GM18951 (cell line): Measurements from ENCODE around the gene NTNG1.

Experiments used
- POLR2A ChIP-seq: IDR thresholded peaks from 4 replicates; pipeline ENCODE4 v1.6.1; 2011; ENCODE audit warnings: mild to moderate bottlenecking; ENCODE audit not compliant: insufficient read length, insufficient read depth; ENCODE audit errors: extremely low read depth
- in situ Hi-C: fragments of 300-500 bp; cut with MboI; formaldehyde crosslinking; loops from one replicate; pipeline ENCODE4 v1.12.0; 2022; ENCODE audit warnings: low sequenced_read_pairs, mixed read lengths, inconsistent platforms; ENCODE audit not compliant: unreplicated experiment

Gene NTNG1

DNA sequence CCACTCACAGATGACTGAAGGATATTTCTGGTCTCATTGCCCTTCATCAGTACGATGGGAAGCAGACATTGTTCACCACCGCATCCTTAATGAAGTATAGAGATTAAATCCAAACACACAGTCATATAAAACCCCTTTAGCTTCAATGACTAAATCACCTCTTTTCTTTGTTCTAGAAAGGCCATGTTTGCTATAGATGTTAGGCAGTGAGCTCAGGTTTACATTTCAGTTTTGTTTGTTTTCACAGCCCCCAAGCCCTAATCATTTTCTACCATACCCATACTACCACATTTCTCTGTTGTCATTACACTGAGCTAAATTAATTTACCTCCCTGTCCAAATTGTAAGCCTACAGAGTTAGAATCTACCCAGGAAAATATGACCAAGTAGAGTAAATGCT lies 385.1 kb downstream of the NTNG1 start:
- in situ Hi-C loops = loop anchor here (25.0 kb wide), 1 partner anchor 339 kb away; no protein-coding TSS in a partner anchor
- no peak for TF ChIP-seq POLR2A

DNA sequence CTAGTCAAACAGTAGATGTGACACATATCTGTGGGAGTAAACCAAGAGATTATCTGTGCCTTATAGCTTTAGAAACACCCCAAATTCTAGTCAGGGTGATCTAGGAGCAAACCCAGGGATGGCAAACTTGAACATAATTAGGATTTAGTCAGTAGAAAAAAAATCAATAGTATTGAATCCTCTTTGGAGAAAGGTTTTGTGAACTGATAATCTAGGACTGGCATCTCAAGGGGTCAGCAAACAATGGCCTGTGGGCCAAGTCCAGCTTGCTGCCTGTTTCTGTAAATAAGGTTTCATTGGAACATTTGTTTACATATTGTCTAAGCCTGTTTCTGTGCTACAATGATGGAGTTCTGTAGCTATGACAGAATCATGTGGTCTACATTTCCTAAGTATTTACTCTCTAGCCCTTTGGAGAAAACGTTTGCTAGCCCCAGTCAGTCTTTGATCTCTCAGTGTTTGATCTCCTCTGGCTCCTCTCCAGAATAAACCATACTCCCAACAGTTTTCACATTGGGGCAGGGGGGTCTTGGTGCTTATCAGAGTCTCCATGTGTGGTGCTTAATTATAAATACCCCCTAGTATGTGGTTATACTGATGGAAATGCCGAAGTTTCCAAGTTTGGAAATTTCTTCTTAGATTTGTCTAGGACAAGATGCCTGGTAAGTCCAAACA lies 385.8 kb downstream of the NTNG1 start:
- in situ Hi-C loops = loop anchor here (25.0 kb wide), 1 partner anchor 339 kb away; no protein-coding TSS in a partner anchor
- no peak for TF ChIP-seq POLR2A

DNA sequence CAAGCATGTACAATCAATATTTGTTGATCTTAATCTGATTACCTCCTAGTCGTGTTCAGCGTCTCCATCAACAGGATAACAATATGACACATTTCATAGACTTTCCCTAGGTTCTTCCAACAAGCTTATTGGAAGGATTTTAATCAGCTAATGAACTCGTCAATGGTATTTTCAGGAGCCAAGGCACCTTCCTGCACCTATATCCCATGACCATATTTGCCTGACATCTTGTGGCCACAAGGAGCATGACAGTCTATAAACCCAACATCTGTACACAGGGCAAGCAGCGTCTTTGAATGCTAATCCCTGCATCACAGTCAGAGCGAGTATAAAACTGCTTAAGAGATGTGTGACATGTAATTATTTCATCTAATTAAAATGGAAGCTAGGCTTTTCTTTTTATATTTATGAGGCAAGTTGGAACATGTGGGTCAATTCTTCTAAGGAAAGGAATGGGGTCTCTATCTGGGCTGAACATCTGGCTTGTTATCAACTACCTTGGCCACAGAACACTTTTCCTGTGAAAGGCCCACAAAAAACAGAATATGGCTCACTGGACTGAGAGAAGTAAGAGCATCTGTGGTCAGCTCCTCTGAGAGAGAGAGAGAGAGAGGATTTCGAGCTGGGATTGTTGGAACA lies 388.8 kb downstream of the NTNG1 start:
- in situ Hi-C loops = loop anchor here (25.0 kb wide), 1 partner anchor 342 kb away; no protein-coding TSS in a partner anchor
- no peak for TF ChIP-seq POLR2A

DNA sequence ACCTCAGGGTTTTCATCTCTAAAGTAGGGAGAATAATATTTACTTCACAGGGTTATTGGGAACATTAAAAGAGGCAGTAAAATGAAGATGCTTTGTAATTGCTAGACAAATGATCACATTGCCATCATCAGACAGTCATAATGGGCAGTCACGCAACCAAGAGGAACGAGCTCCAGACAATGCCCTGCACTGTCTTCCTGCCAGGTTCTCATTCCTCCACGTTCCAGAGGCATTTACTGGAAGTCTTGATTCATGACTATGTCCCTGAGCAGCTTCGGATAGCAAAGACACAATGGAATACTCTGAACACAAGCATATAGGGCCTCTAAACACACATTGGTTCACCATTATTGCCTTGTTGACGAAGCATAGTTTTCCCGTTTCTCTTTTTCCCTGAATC lies 389.7 kb downstream of the NTNG1 start:
- no peak for TF ChIP-seq POLR2A
- in situ Hi-C loops = loop anchor here (25.0 kb wide), 1 partner anchor 343 kb away; no protein-coding TSS in a partner anchor

DNA sequence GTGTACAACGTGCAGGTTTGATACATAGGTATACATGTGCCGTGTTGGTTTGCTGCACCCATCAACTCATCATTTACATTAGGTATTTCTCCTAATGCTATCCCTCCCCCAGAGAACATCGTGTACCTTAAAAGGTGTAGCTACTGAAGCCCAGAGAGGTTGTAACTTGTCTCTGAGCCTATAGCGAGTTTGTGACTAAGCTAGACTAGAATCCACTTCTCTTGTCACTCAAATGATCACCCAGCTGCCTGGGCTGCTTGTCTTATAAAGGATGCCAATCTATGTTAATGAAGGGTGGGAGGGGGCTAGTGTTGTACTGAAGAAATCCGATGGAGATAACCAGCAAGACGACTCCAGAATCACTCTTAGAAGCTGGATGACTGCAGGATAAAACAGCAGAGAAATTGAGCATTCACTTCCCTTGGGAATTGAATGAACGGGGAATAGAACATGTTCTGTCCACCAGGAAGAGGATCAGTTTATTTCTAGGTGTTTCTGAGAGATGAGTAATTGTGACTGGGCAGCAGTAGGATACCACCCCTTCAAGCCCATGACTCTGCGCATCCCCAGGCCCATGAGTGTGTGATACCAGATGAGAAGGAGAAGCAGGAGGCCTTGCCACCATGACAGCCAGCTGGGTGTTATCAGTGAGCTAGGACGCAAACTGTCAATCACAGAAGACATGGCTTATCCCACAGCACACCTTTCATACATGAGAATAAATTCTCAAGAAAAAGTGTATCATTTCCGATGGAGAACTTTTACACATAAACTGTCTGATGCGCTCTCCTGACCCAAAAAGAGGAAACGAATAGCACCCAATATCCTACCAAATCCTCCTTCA lies 390.4 kb downstream of the NTNG1 start:
- in situ Hi-C loops = loop anchor here (25.0 kb wide), 1 partner anchor 344 kb away; no protein-coding TSS in a partner anchor
- no peak for TF ChIP-seq POLR2A

DNA sequence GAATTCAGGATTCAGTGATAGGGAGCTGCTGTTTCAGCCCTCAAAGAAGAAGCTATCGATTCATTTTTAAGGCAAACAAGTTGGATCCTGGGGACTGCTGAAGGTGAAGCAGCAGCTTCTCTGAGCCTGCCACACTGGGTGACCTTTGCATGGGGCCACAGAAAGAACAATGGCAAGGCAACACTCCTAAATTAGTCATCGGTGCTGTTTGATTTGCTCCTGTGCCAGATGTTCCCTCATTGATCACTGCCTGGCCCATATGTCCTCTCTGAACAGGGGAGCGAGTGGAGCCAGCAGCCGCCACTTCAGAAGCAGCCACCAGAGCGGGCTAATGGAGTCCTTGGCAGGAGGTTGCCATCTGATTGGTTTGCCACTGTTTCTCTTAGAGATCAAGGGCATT lies 391.5 kb downstream of the NTNG1 start:
- TF ChIP-seq POLR2A = no peak
- in situ Hi-C loops = loop anchor here (25.0 kb wide), 1 partner anchor 345 kb away; no protein-coding TSS in a partner anchor
